ENCODE results near the gene TEX2. TPM values are rescaled to one million over a fixed set of nuclear protein-coding genes. Genes with fewer than 3 reads are reported as not detected.
A peak's percentile ranks its signal among the peaks of the same experiment; 100 is the strongest.

TEX2 gene
- polyA plus RNA-seq, 1 of the 3 experiments (the other 2 are of a cell fraction), result 24.0 TPM

- Histone ChIP-seq H3K9me3 (no peaks in the 10 kb centered on the region), H3K79me2 (ENCODE audit: insufficient read depth) (no peaks in the 10 kb centered on the region), H3F3A (replicated peaks; ENCODE audit: insufficient read depth) (no peaks in the 10 kb centered on the region), H3K9ac (no peak overlapping the region), H2AFZ (ENCODE audit: low read depth) (no peak overlapping the region), H3K4me1 (ENCODE audit: control insufficient read depth in 1 of 2, insufficient read depth in 2 of 2, low read depth in 1 of 2, low read length in 1 of 2) (peaks cover 0 to 45% of the 10 kb centered on the region in 2 experiments; a peak in 2 of 4 replicates), H4K20me1 (ENCODE audit: insufficient read depth) (no peaks in the 10 kb centered on the region), H3K36me3 (replicated peaks in 1 of 2; ENCODE audit: control insufficient read depth in 1 of 2, insufficient read depth in 2 of 2, low read length in 1 of 2) (peaks cover 13 to 67% of the 10 kb centered on the region in 2 experiments), H3K27me3 (ENCODE audit: insufficient read depth) (no peaks in the 10 kb centered on the region), H3K9me2 (no peaks in the 10 kb centered on the region), H3K4me2 (no peak overlapping the region), H3K27ac (ENCODE audit: low read depth in 2 of 2, low read length in 1 of 2) (peak overlapping the region in 1 of 2 experiments; percentile 18; a peak in 1 of 4 replicates), H3K4me3 (ENCODE audit: low read depth in 2 of 2, low read length in 1 of 2) (no peak overlapping the region)
- TF ChIP-seq RCOR1 (IDR thresholded peaks at IDR 0.05; ENCODE audit: low read length) (no peak), EZH2phosphoT487 (IDR thresholded peaks at IDR 0.05; ENCODE audit: borderline replicate concordance, low read depth) (no peak), TAF1 (IDR thresholded peaks at IDR 0.05; ENCODE audit: borderline replicate concordance, low read depth, low read length) (no peak), MXI1 (IDR thresholded peaks at IDR 0.05; ENCODE audit: low read depth, low read length) (no peak), FOXJ3 (CRISPR knock-in tag; IDR thresholded peaks at IDR 0.05) (no peak), MAX (IDR thresholded peaks at IDR 0.05; ENCODE audit: low read depth) (no peak), FOSL2 (IDR thresholded peaks at IDR 0.05; ENCODE audit: borderline replicate concordance, low read depth) (no peak), IRF3 (IDR thresholded peaks at IDR 0.05; ENCODE audit: low read depth, low read length) (no peak)
- 95% methylated on average over 6 of the region's 6 CpGs for WGBS (ENCODE audit: low lambda C conversion rate)
- DNase-seq, result no peak
- CTCF ChIA-PET, result interaction anchor here (1.7 to 2.2 kb wide), 2 partner anchors 15 to 32 kb away, joined by 6 to 8 read pairs; no protein-coding TSS in a partner anchor
- POLR2A ChIA-PET, result no interaction called here
Observed at GRCh38 chr17:64163468-64163867, 99.6 kb downstream of the TEX2 start.

- Histone ChIP-seq H3K4me3 (ENCODE audit: low read depth in 2 of 2, low read length in 1 of 2) (no peak overlapping the region), H3K4me1 (ENCODE audit: control insufficient read depth in 1 of 2, insufficient read depth in 2 of 2, low read depth in 1 of 2, low read length in 1 of 2) (peaks cover 0 to 53% of the 10 kb centered on the region in 2 experiments; a peak in 2 of 4 replicates), H3K9ac (no peak overlapping the region), H3K27me3 (ENCODE audit: insufficient read depth) (no peaks in the 10 kb centered on the region), H3K9me2 (no peaks in the 10 kb centered on the region), H3K4me2 (no peak overlapping the region), H3K9me3 (no peaks in the 10 kb centered on the region), H3K79me2 (ENCODE audit: insufficient read depth) (no peaks in the 10 kb centered on the region), H4K20me1 (ENCODE audit: insufficient read depth) (no peaks in the 10 kb centered on the region), H3F3A (replicated peaks; ENCODE audit: insufficient read depth) (no peaks in the 10 kb centered on the region), H2AFZ (ENCODE audit: low read depth) (no peak overlapping the region), H3K27ac (ENCODE audit: low read depth in 2 of 2, low read length in 1 of 2) (no peak overlapping the region), H3K36me3 (replicated peaks in 1 of 2; ENCODE audit: control insufficient read depth in 1 of 2, insufficient read depth in 2 of 2, low read length in 1 of 2) (peaks cover 13 to 67% of the 10 kb centered on the region in 2 experiments)
- ChIA-PET CTCF (interaction anchor here (0.8 kb wide), 1 partner anchor 133 kb away, joined by 3 read pairs; no protein-coding TSS in a partner anchor), POLR2A (no interaction called here)
- WGBS (ENCODE audit: low lambda C conversion rate), result 88% methylated on average over 2 of the region's 2 CpGs
- no peak for DNase-seq
- no peak for TF ChIP-seq MXI1 (IDR thresholded peaks at IDR 0.05; ENCODE audit: low read depth, low read length)
- TF ChIP-seq IRF3 (IDR thresholded peaks at IDR 0.05; ENCODE audit: low read depth, low read length), result no peak
- TF ChIP-seq RFX5 (IDR thresholded peaks at IDR 0.05; ENCODE audit: low read length), result no peak
- TF ChIP-seq RXRA (IDR thresholded peaks at IDR 0.05; ENCODE audit: borderline replicate concordance, low read depth), result no peak
- no peak for TF ChIP-seq EZH2phosphoT487 (IDR thresholded peaks at IDR 0.05; ENCODE audit: borderline replicate concordance, low read depth)
- TF ChIP-seq TCF12 (IDR thresholded peaks at IDR 0.05), result no peak
- no peak for TF ChIP-seq USF1 (IDR thresholded peaks at IDR 0.05; ENCODE audit: borderline replicate concordance, low read depth)
- no peak for TF ChIP-seq RCOR1 (IDR thresholded peaks at IDR 0.05; ENCODE audit: low read length)
- TF ChIP-seq REST (IDR thresholded peaks at IDR 0.05; ENCODE audit: low read depth, low read length), result no peak
- no peak for TF ChIP-seq NFIC (IDR thresholded peaks at IDR 0.05; ENCODE audit: borderline replicate concordance)
- TF ChIP-seq EP300 (IDR thresholded peaks at IDR 0.05; ENCODE audit: borderline replicate concordance in 1 of 2, low read depth in 1 of 2, low read length in 1 of 2), result no peak
- no peak for TF ChIP-seq GABPA (IDR thresholded peaks at IDR 0.05; ENCODE audit: low read depth)
Observed at GRCh38 chr17:64162554-64162953, 100.5 kb downstream of the TEX2 start.
